WTC11 (cell line): ENCODE data around the gene SYCN. TPM values are rescaled to one million over a fixed set of nuclear protein-coding genes. Genes with fewer than 3 reads are reported as not detected.

Experiments used
- ATAC-seq: fragments of 200-7000 bp; cut with Tn5 transposase; 2 replicates; pipeline ENCODE4 v1.10.0; 2021; ENCODE audit warnings: mild to moderate bottlenecking, moderate library complexity
- CTCF ChIA-PET: fragments of 300-600 bp; sonication (Branson Sonifier 250); formaldehyde crosslinking; loops from one replicate; lab custom pipeline; 2021; ENCODE audit warnings: antibody characterized with exemption; lab: Charles Lee
- POLR2A ChIA-PET: fragments of 350-600 bp; sonication (Branson Sonifier 250); formaldehyde crosslinking; loops from one replicate; lab custom pipeline; 2021; ENCODE audit warnings: antibody characterized with exemption; lab: Charles Lee
- DNase-seq: peaks from one replicate; pipeline ENCODE4 v3.0.0; 2021; ENCODE audit warnings: low spot score
- H3K27ac Mint-ChIP-seq: 2 replicates; pipeline ENCODE4 v1.8.0; 2021; ENCODE audit warnings: mixed read lengths
- H3K27me3 Mint-ChIP-seq: 2 replicates; pipeline ENCODE4 v1.8.0; 2021; ENCODE audit warnings: low read depth, mild to moderate bottlenecking, moderate library complexity, mixed read lengths
- H3K36me3 Mint-ChIP-seq: 2 replicates; pipeline ENCODE4 v1.8.0; 2021; ENCODE audit warnings: mixed read lengths
- H3K4me1 Mint-ChIP-seq: 2 replicates; pipeline ENCODE4 v1.8.0; 2022; ENCODE audit warnings: mixed read lengths
- H3K4me3 Mint-ChIP-seq: 2 replicates; pipeline ENCODE4 v1.8.0; 2021; ENCODE audit warnings: mild to moderate bottlenecking, moderate library complexity, mixed read lengths
- H3K9me3 Mint-ChIP-seq: 2 replicates; pipeline ENCODE4 v1.8.0; 2021; ENCODE audit warnings: mixed read lengths
- ARID4B ChIP-seq: sonication (generic); formaldehyde crosslinking; IDR thresholded peaks from 2 replicates; pipeline ENCODE4 v1.8.0; 2023; ENCODE audit warnings: missing genetic modification reagents, mild to moderate bottlenecking, borderline replicate concordance
- ATF6 ChIP-seq: sonication (generic); formaldehyde crosslinking; IDR thresholded peaks from 2 replicates; pipeline ENCODE4 v1.8.1; 2023; ENCODE audit warnings: mild to moderate bottlenecking, missing genetic modification reagents
- E2F1 ChIP-seq: sonication (generic); formaldehyde crosslinking; IDR thresholded peaks from 2 replicates; pipeline ENCODE4 v1.8.0; 2022; ENCODE audit warnings: mild to moderate bottlenecking, missing genetic modification reagents
- FOXJ3 ChIP-seq: sonication (generic); formaldehyde crosslinking; IDR thresholded peaks from 2 replicates; pipeline ENCODE4 v1.9.0; 2021; ENCODE audit warnings: missing genetic modification reagents, mild to moderate bottlenecking, borderline replicate concordance
- FOXP1 ChIP-seq: sonication (generic); formaldehyde crosslinking; IDR thresholded peaks from 2 replicates; pipeline ENCODE4 v1.8.0; 2022; ENCODE audit warnings: missing genetic modification reagents, mild to moderate bottlenecking, moderate library complexity, borderline replicate concordance
- GTF2I ChIP-seq: fragments of 250-450 bp; sonication (Bioruptor Pico); conservative IDR thresholded peaks from 2 replicates; pipeline ENCODE4 v1.4.0; 2021; ENCODE audit warnings: mild to moderate bottlenecking
- HMGXB4 ChIP-seq: sonication (generic); formaldehyde crosslinking; IDR thresholded peaks from 2 replicates; pipeline ENCODE4 v1.8.1; 2023; ENCODE audit warnings: mild to moderate bottlenecking, moderate library complexity, missing genetic modification reagents
- MLX ChIP-seq: sonication (generic); formaldehyde crosslinking; IDR thresholded peaks from 2 replicates; pipeline ENCODE4 v1.8.1; 2023; ENCODE audit warnings: mild to moderate bottlenecking, missing genetic modification reagents, moderate library complexity
- NFE2L1 ChIP-seq: sonication (generic); formaldehyde crosslinking; IDR thresholded peaks from 2 replicates; pipeline ENCODE4 v1.8.1; 2023; ENCODE audit warnings: missing genetic modification reagents
- PRRX2 ChIP-seq: fragments of 250-450 bp; sonication (Bioruptor Pico); IDR thresholded peaks from 2 replicates; pipeline ENCODE4 v1.8.0; 2021; ENCODE audit warnings: mild to moderate bottlenecking
- TCF7 ChIP-seq: sonication (generic); formaldehyde crosslinking; IDR thresholded peaks from 2 replicates; pipeline ENCODE4 v1.8.0; 2022; ENCODE audit warnings: mild to moderate bottlenecking, low read depth, missing genetic modification reagents, moderate library complexity
- USF2 ChIP-seq: sonication (generic); formaldehyde crosslinking; IDR thresholded peaks from 2 replicates; pipeline ENCODE4 v1.8.1; 2023; ENCODE audit warnings: mild to moderate bottlenecking, missing genetic modification reagents, moderate library complexity
- ZBTB21 ChIP-seq: sonication (generic); formaldehyde crosslinking; IDR thresholded peaks from 2 replicates; pipeline ENCODE4 v1.8.1; 2023; ENCODE audit warnings: mild to moderate bottlenecking, missing genetic modification reagents, borderline replicate concordance
- ZBTB43 ChIP-seq: sonication (generic); formaldehyde crosslinking; IDR thresholded peaks from 2 replicates; pipeline ENCODE4 v1.8.1; 2023; ENCODE audit warnings: mild to moderate bottlenecking, missing genetic modification reagents
- ZNF121 ChIP-seq: sonication (generic); formaldehyde crosslinking; IDR thresholded peaks from 2 replicates; pipeline ENCODE4 v1.8.0; 2023; ENCODE audit warnings: missing genetic modification reagents
- ZNF232 ChIP-seq: sonication (generic); formaldehyde crosslinking; IDR thresholded peaks from 2 replicates; pipeline ENCODE4 v1.8.0; 2022; ENCODE audit warnings: mild to moderate bottlenecking, missing genetic modification reagents
- ZNF263 ChIP-seq: sonication (generic); formaldehyde crosslinking; IDR thresholded peaks from 2 replicates; pipeline ENCODE4 v1.8.1; 2022; ENCODE audit warnings: low read depth, mild to moderate bottlenecking, moderate library complexity, missing genetic modification reagents
- ZNF317 ChIP-seq: sonication (generic); formaldehyde crosslinking; IDR thresholded peaks from 2 replicates; pipeline ENCODE4 v1.8.1; 2023; ENCODE audit warnings: low read depth, mild to moderate bottlenecking, moderate library complexity, missing genetic modification reagents, borderline replicate concordance
- ZNF512 ChIP-seq: sonication (generic); formaldehyde crosslinking; IDR thresholded peaks from 2 replicates; pipeline ENCODE4 v1.8.1; 2022; ENCODE audit warnings: missing genetic modification reagents, borderline replicate concordance
- ZNF671 ChIP-seq: fragments of 250-450 bp; sonication (Bioruptor Pico); IDR thresholded peaks from 2 replicates; pipeline ENCODE4 v1.8.0; 2021; ENCODE audit warnings: mild to moderate bottlenecking
- total RNA-seq: library from RNA; stranded (reverse); gene quantifications from 3 replicates; pipeline ENCODE4 v1.2.3, GENCODE V29; 2021

SYCN gene
- total RNA-seq, 1 experiment from 2014 or later: 0.77 TPM

- POLR2A ChIA-PET: interaction anchor here (0.6 kb wide), 1 partner anchor 522 kb away, joined by 3 read pairs; no protein-coding TSS in a partner anchor
- Mint-ChIP-seq H3K4me1 (0 out of 2 replicates have a peak, but pooled peaks cover 2% of the 10 kb centered on the region), H3K27ac (no peak overlapping the region), H3K4me3 (no peak overlapping the region)
- no peak for DNase-seq
- TF ChIP-seq USF2 (no peak), ATF6 (no peak), ZBTB43 (CRISPR knock-in tag) (no peak), PRRX2 (CRISPR knock-in tag) (no peak), MLX (CRISPR knock-in tag) (no peak), ZNF121 (no peak), ARID4B (CRISPR knock-in tag) (no peak)
- TF ChIP-seq, all 79 proteins: peak for 0
- Mint-ChIP-seq H3K9me3 (no peaks in the 10 kb centered on the region), H3K36me3 (no peaks in the 10 kb centered on the region), H3K27me3 (peaks cover 50% of the 10 kb centered on the region)
- CTCF ChIA-PET: interaction anchor here (0.7 to 1.2 kb wide), 2 partner anchors 37 to 106 kb away, joined by 4 read pairs; partner anchors contain the start of gene SAMD4B
- ATAC-seq: no peak
Measured at GRCh38 chr19:39236527-39236926, 32.5 kb upstream of the SYCN start.

- no peak for DNase-seq
- no peaks in the 10 kb centered on the region for H3K9me3 Mint-ChIP-seq
- H3K36me3 Mint-ChIP-seq: no peaks in the 10 kb centered on the region
- peaks cover 37% of the 10 kb centered on the region for H3K27me3 Mint-ChIP-seq
- no peak for ATAC-seq
- H3K4me3 Mint-ChIP-seq: no peak overlapping the region
- H3K27ac Mint-ChIP-seq: no peak overlapping the region
- POLR2A ChIA-PET: no interaction called here
- H3K4me1 Mint-ChIP-seq: 0 out of 2 replicates have a peak, but pooled peaks cover 2% of the 10 kb centered on the region
- CTCF ChIA-PET: interaction anchor here (0.7 to 1.8 kb wide), 2 partner anchors 22 to 95 kb away, joined by 3 to 4 read pairs; no protein-coding TSS in a partner anchor
- TF ChIP-seq ZNF317 (CRISPR knock-in tag): no peak
- no peak for TF ChIP-seq ZNF232 (CRISPR knock-in tag)
- TF ChIP-seq TCF7 (CRISPR knock-in tag): no peak
- no peak for TF ChIP-seq HMGXB4
- no peak for TF ChIP-seq GTF2I (CRISPR knock-in tag)
- no peak for TF ChIP-seq E2F1 (CRISPR knock-in tag)
- TF ChIP-seq FOXJ3 (CRISPR knock-in tag): no peak
- no peak for TF ChIP-seq NFE2L1 (CRISPR knock-in tag)
- no peak for TF ChIP-seq ZNF263
- TF ChIP-seq ZBTB21 (CRISPR knock-in tag): no peak
- TF ChIP-seq FOXP1 (CRISPR knock-in tag): no peak
- no peak for TF ChIP-seq ZNF512 (CRISPR knock-in tag)
- TF ChIP-seq ZNF671 (CRISPR knock-in tag): no peak
Measured at GRCh38 chr19:39232708-39233107, 28.6 kb upstream of the SYCN start.
